CD8-positive, alpha-beta memory T cell (primary cell): Measurements from ENCODE around the gene NRP1. TPM values are rescaled to one million over a fixed set of nuclear protein-coding genes. Genes with fewer than 3 reads are reported as not detected.
"Not testable (repeated sequence)": the region's sequence is repeated elsewhere in the genome, so short reads cannot be mapped to it uniquely, and the experiment has no call there.

ENCODE experiments used
- CTCF ChIA-PET: fragments of 350-600 bp; sonication (Branson Sonifier 250); formaldehyde crosslinking; loops from one replicate; lab custom pipeline; 2021; ENCODE audit warnings: antibody characterized with exemption; lab: Charles Lee
- POLR2A ChIA-PET: fragments of 350-600 bp; sonication (Branson Sonifier 250); formaldehyde crosslinking; loops from one replicate; lab custom pipeline; 2021; ENCODE audit warnings: antibody characterized with exemption; lab: Charles Lee
- DNase-seq, 5 donors: peaks; one replicate each; pipeline versions ENCODE4 v3.0.0 to v3.0.0-alpha.2; 2020 to 2022; ENCODE audit warnings: mixed read lengths in 1 of 5
- H3K27ac ChIP-seq: one replicate; pipeline ENCODE4 v1.7.0; 2013; ENCODE audit warnings: low read depth, mild to moderate bottlenecking, low read length, moderate library complexity
- H3K27me3 ChIP-seq: 2 replicates; pipeline ENCODE4 v1.7.0; 2013; ENCODE audit warnings: low read length, mild to moderate bottlenecking; ENCODE audit not compliant: insufficient read depth, poor library complexity, severe bottlenecking
- H3K36me3 ChIP-seq: 2 replicates; pipeline ENCODE4 v1.7.0; 2013; ENCODE audit warnings: mild to moderate bottlenecking, low read length, moderate library complexity; ENCODE audit not compliant: insufficient read depth
- H3K4me1 ChIP-seq: 2 replicates; pipeline ENCODE4 v1.7.0; 2013; ENCODE audit warnings: mild to moderate bottlenecking, low read length, moderate library complexity; ENCODE audit not compliant: insufficient read depth
- H3K4me3 ChIP-seq: 2 replicates; pipeline ENCODE4 v1.7.0; 2013; ENCODE audit warnings: mild to moderate bottlenecking, low read length
- H3K9me3 ChIP-seq: 2 replicates; pipeline ENCODE4 v1.7.0; 2013; ENCODE audit warnings: mild to moderate bottlenecking, low read length
- H3K27ac Mint-ChIP-seq, 8 donors: one replicate each; pipeline ENCODE4 v1.8.0; 2020 to 2021; ENCODE audit warnings: mixed read lengths in 8 of 8, mild to moderate bottlenecking in 6 of 8, inconsistent platforms in 3 of 8, moderate library complexity in 3 of 8
- H3K27me3 Mint-ChIP-seq, 2 donors: one replicate each; pipeline ENCODE4 v1.8.0; 2020 to 2021; ENCODE audit warnings: mixed read lengths in 2 of 2, mild to moderate bottlenecking in 1 of 2, moderate library complexity in 1 of 2
- H3K36me3 Mint-ChIP-seq, 3 donors: one replicate each; pipeline ENCODE4 v1.8.0; 2020 to 2021; ENCODE audit warnings: mixed read lengths in 3 of 3, inconsistent platforms in 1 of 3, mild to moderate bottlenecking in 1 of 3
- H3K4me1 Mint-ChIP-seq, 3 donors: one replicate each; pipeline ENCODE4 v1.8.0; 2020 to 2021; ENCODE audit warnings: mixed read lengths in 3 of 3, inconsistent platforms in 1 of 3, mild to moderate bottlenecking in 1 of 3
- H3K4me3 Mint-ChIP-seq, 7 donors: one replicate each; pipeline ENCODE4 v1.8.0; 2020 to 2021; ENCODE audit warnings: mixed read lengths in 7 of 7, mild to moderate bottlenecking in 6 of 7, moderate library complexity in 4 of 7, inconsistent platforms in 2 of 7
- H3K9me3 Mint-ChIP-seq, 5 donors: one replicate each; pipeline ENCODE4 v1.8.0; 2020 to 2022; ENCODE audit warnings: mixed read lengths in 5 of 5, mild to moderate bottlenecking in 3 of 5, moderate library complexity in 2 of 5, inconsistent platforms in 1 of 5
- polyA plus RNA-seq: library from polyadenylated mRNA; unstranded; fragments of 300-500 nt; fragmentation: Illumina TruSeq; gene quantifications from one replicate; pipeline ENCODE4 v1.2.3, GENCODE V29; 2021
- total RNA-seq, 2 experiments: library from RNA; stranded (reverse); gene quantifications; one replicate each; pipeline ENCODE4 v1.2.3, GENCODE V29; 2021

The NRP1 gene
- total and polyA plus RNA-seq, 3 experiments from 2014 or later, result 2.1 to 2.2 TPM; not detected in 1

- POLR2A ChIA-PET, result no interaction called here
- no peak overlapping the region for H3K4me3 Mint-ChIP-seq
Observed at GRCh38 chr10:33304423-33305225, 29.8 kb downstream of the NRP1 start.

GRCh38 chr10:33303988-33304387, 30.5 kb downstream of the NRP1 start:
- Histone ChIP-seq H3K4me3 (no peak overlapping the region), H3K36me3 (no peaks in the 10 kb centered on the region), H3K27me3 (no peaks in the 10 kb centered on the region), H3K4me1 (peaks cover 5% of the 10 kb centered on the region), H3K27ac (no peak overlapping the region), H3K9me3 (no peaks in the 10 kb centered on the region)
- ChIA-PET CTCF (no interaction called here), POLR2A (no interaction called here)
- Mint-ChIP-seq H3K36me3 (no peaks in the 10 kb centered on the region), H3K4me3 (no peak overlapping the region), H3K27ac (no peak overlapping the region), H3K9me3 (peaks cover 0 to 2% (median 0%) of the 10 kb centered on the region in 5 donors), H3K4me1 (peaks cover 0 to 1% (median 0%) of the 10 kb centered on the region in 3 donors), H3K27me3 (peaks cover 3% of the 10 kb centered on the region in 2 donors)
- DNase-seq, result no peak

More at GRCh38 chr10:33304423-33305225, 29.8 kb downstream of the NRP1 start:
- H3K36me3 Mint-ChIP-seq, result no peaks in the 10 kb centered on the region
- Histone ChIP-seq H3K36me3 (no peaks in the 10 kb centered on the region), H3K4me1 (peaks cover 5% of the 10 kb centered on the region), H3K9me3 (no peaks in the 10 kb centered on the region), H3K27me3 (no peaks in the 10 kb centered on the region), H3K27ac (no peak overlapping the region), H3K4me3 (no peak overlapping the region)
- CTCF ChIA-PET, result no interaction called here
- peaks cover 7 to 9% of the 10 kb centered on the region in 2 donors for H3K27me3 Mint-ChIP-seq
- H3K9me3 Mint-ChIP-seq, result peaks cover 0 to 2% (median 0%) of the 10 kb centered on the region in 5 donors
- no peak for DNase-seq
- H3K4me1 Mint-ChIP-seq, result peaks cover 0 to 2% (median 0%) of the 10 kb centered on the region in 3 donors
- no peak overlapping the region for H3K27ac Mint-ChIP-seq

- no peak for DNase-seq
- Mint-ChIP-seq H3K27ac (peak overlapping the region in 1 of 8 donors; percentile 81), H3K27me3 (peaks cover 0 to 3% of the 10 kb centered on the region in 2 donors), H3K4me1 (peaks cover 0 to 1% (median 0%) of the 10 kb centered on the region in 3 donors), H3K9me3 (peaks cover 0 to 1% (median 0%) of the 10 kb centered on the region in 5 donors), H3K4me3 (no peak overlapping the region), H3K36me3 (no peaks in the 10 kb centered on the region)
- H3K36me3 ChIP-seq, result no peaks in the 10 kb centered on the region
- peaks cover 5% of the 10 kb centered on the region for H3K4me1 ChIP-seq
- no peaks in the 10 kb centered on the region for H3K27me3 ChIP-seq
- H3K9me3 ChIP-seq, result no peaks in the 10 kb centered on the region
- CTCF ChIA-PET, result no interaction called here
- no peak overlapping the region for H3K27ac ChIP-seq
- H3K4me3 ChIP-seq, result no peak overlapping the region
- POLR2A ChIA-PET, result no interaction called here
Observed at GRCh38 chr10:33302208-33302829, 32.1 kb downstream of the NRP1 start.

GRCh38 chr10:33301097-33301789, 33.2 kb downstream of the NRP1 start:
- no peaks in the 10 kb centered on the region for H3K9me3 ChIP-seq
- no peaks in the 10 kb centered on the region for H3K36me3 ChIP-seq
- Mint-ChIP-seq H3K27ac (no peak overlapping the region), H3K36me3 (no peaks in the 10 kb centered on the region), H3K4me3 (no peak overlapping the region), H3K27me3 (peaks cover 0 to 3% of the 10 kb centered on the region in 2 donors), H3K4me1 (peaks cover 0 to 1% (median 0%) of the 10 kb centered on the region in 3 donors), H3K9me3 (peaks cover 0 to 1% (median 0%) of the 10 kb centered on the region in 5 donors)
- ChIA-PET POLR2A (no interaction called here), CTCF (no interaction called here)
- H3K4me3 ChIP-seq, result no peak overlapping the region
- H3K4me1 ChIP-seq, result peaks cover 5% of the 10 kb centered on the region
- no peak overlapping the region for H3K27ac ChIP-seq
- no peak for DNase-seq
- no peaks in the 10 kb centered on the region for H3K27me3 ChIP-seq

GRCh38 chr10:33300544-33300943, 33.9 kb downstream of the NRP1 start:
- not testable (repeated sequence) for H3K4me3 Mint-ChIP-seq, H3K9me3 Mint-ChIP-seq, H3K36me3 Mint-ChIP-seq

GRCh38 chr10:33298893-33299292, 35.6 kb downstream of the NRP1 start:
- H3K27me3 ChIP-seq, result no peaks in the 10 kb centered on the region
- CTCF ChIA-PET, result no interaction called here
- peaks cover 2 to 4% of the 10 kb centered on the region in 2 donors for H3K27me3 Mint-ChIP-seq

More at GRCh38 chr10:33300544-33300943, 33.9 kb downstream of the NRP1 start:
- H3K4me1 Mint-ChIP-seq, H3K27ac ChIP-seq, DNase-seq, H3K4me1 ChIP-seq, H3K9me3 ChIP-seq, H3K27ac Mint-ChIP-seq, H3K36me3 ChIP-seq, H3K27me3 ChIP-seq, CTCF ChIA-PET, POLR2A ChIA-PET, H3K27me3 Mint-ChIP-seq, H3K4me3 ChIP-seq: not testable (repeated sequence)

GRCh38 chr10:33298110-33298509, 36.4 kb downstream of the NRP1 start:
- no peak overlapping the region for H3K4me3 Mint-ChIP-seq
- H3K36me3 Mint-ChIP-seq, result no peaks in the 10 kb centered on the region
- CTCF ChIA-PET, result no interaction called here
- Histone ChIP-seq H3K27ac (no peak overlapping the region), H3K9me3 (no peaks in the 10 kb centered on the region), H3K36me3 (no peaks in the 10 kb centered on the region), H3K4me1 (peaks cover 5% of the 10 kb centered on the region), H3K27me3 (no peaks in the 10 kb centered on the region), H3K4me3 (no peak overlapping the region)
- peaks cover 0 to 1% (median 0%) of the 10 kb centered on the region in 3 donors for H3K4me1 Mint-ChIP-seq
- H3K27ac Mint-ChIP-seq, result peak overlapping the region in 1 of 8 donors; percentile 68
- DNase-seq, result no peak
- peaks cover 0 to 1% (median 0%) of the 10 kb centered on the region in 5 donors for H3K9me3 Mint-ChIP-seq
- H3K27me3 Mint-ChIP-seq, result peaks cover 5 to 10% of the 10 kb centered on the region in 2 donors
- POLR2A ChIA-PET, result no interaction called here

More at GRCh38 chr10:33298893-33299292, 35.6 kb downstream of the NRP1 start:
- Histone ChIP-seq H3K4me3 (no peak overlapping the region), H3K27ac (no peak overlapping the region), H3K36me3 (no peaks in the 10 kb centered on the region), H3K4me1 (peaks cover 5% of the 10 kb centered on the region), H3K9me3 (no peaks in the 10 kb centered on the region)
- peak overlapping the region in 1 of 8 donors; percentile 14 for H3K27ac Mint-ChIP-seq
- no peak overlapping the region for H3K4me3 Mint-ChIP-seq
- no peak for DNase-seq
- peaks cover 0 to 1% (median 0%) of the 10 kb centered on the region in 5 donors for H3K9me3 Mint-ChIP-seq
- H3K36me3 Mint-ChIP-seq, result no peaks in the 10 kb centered on the region
- POLR2A ChIA-PET, result no interaction called here
- H3K4me1 Mint-ChIP-seq, result peaks cover 0 to 1% (median 0%) of the 10 kb centered on the region in 3 donors

- no peak overlapping the region for H3K4me3 Mint-ChIP-seq
- ChIA-PET POLR2A (no interaction called here), CTCF (no interaction called here)
- peaks cover 6 to 25% of the 10 kb centered on the region in 2 donors for H3K27me3 Mint-ChIP-seq
- no peak for DNase-seq
- Histone ChIP-seq H3K27me3 (no peaks in the 10 kb centered on the region), H3K36me3 (no peaks in the 10 kb centered on the region), H3K4me3 (no peak overlapping the region), H3K9me3 (no peaks in the 10 kb centered on the region), H3K4me1 (no peaks in the 10 kb centered on the region), H3K27ac (no peak overlapping the region)
- no peaks in the 10 kb centered on the region for H3K9me3 Mint-ChIP-seq
- H3K4me1 Mint-ChIP-seq, result no peaks in the 10 kb centered on the region
- no peaks in the 10 kb centered on the region for H3K36me3 Mint-ChIP-seq
- H3K27ac Mint-ChIP-seq, result no peak overlapping the region
Observed at GRCh38 chr10:33295851-33296250, 38.6 kb downstream of the NRP1 start.
